ENCODE results near the gene TREX2.

DNA sequence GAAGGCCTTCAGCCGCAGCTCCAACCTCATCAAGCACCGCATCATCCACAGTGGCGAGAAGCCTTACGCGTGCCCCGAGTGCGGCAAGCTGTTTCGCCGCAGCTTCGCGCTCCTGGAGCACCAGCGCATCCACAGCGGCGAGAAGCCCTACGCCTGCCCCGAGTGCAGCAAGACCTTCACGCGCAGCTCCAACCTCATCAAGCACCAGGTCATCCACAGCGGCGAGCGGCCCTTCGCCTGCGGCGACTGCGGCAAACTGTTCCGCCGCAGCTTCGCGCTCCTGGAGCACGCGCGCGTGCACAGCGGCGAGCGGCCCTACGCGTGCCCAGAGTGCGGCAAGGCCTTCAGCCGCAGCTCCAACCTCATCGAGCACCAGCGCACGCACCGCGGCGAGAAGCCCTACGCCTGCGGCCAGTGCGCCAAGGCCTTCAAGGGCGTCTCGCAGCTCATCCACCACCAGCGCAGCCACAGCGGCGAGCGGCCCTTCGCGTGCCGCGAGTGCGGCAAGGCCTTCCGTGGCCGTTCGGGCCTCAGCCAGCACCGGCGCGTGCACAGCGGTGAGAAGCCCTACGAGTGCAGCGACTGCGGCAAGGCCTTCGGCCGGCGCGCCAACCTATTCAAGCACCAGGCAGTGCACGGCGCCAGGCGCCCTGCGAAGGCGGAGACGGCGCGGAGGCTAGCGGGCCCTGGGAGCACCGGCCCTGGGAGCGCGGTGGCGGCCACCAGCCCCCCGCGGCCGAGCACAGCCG lies 24.8 kb downstream of the TREX2 start:
- TF ChIP-seq, protein P1, sequence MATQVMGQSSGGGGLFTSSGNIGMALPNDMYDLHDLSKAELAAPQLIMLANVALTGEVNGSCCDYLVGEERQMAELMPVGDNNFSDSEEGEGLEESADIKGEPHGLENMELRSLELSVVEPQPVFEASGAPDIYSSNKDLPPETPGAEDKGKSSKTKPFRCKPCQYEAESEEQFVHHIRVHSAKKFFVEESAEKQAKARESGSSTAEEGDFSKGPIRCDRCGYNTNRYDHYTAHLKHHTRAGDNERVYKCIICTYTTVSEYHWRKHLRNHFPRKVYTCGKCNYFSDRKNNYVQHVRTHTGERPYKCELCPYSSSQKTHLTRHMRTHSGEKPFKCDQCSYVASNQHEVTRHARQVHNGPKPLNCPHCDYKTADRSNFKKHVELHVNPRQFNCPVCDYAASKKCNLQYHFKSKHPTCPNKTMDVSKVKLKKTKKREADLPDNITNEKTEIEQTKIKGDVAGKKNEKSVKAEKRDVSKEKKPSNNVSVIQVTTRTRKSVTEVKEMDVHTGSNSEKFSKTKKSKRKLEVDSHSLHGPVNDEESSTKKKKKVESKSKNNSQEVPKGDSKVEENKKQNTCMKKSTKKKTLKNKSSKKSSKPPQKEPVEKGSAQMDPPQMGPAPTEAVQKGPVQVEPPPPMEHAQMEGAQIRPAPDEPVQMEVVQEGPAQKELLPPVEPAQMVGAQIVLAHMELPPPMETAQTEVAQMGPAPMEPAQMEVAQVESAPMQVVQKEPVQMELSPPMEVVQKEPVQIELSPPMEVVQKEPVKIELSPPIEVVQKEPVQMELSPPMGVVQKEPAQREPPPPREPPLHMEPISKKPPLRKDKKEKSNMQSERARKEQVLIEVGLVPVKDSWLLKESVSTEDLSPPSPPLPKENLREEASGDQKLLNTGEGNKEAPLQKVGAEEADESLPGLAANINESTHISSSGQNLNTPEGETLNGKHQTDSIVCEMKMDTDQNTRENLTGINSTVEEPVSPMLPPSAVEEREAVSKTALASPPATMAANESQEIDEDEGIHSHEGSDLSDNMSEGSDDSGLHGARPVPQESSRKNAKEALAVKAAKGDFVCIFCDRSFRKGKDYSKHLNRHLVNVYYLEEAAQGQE (IDR thresholded peaks at IDR 0.05; ENCODE audit: unreplicated experiment) = no peak
- TF ChIP-seq, protein P2, sequence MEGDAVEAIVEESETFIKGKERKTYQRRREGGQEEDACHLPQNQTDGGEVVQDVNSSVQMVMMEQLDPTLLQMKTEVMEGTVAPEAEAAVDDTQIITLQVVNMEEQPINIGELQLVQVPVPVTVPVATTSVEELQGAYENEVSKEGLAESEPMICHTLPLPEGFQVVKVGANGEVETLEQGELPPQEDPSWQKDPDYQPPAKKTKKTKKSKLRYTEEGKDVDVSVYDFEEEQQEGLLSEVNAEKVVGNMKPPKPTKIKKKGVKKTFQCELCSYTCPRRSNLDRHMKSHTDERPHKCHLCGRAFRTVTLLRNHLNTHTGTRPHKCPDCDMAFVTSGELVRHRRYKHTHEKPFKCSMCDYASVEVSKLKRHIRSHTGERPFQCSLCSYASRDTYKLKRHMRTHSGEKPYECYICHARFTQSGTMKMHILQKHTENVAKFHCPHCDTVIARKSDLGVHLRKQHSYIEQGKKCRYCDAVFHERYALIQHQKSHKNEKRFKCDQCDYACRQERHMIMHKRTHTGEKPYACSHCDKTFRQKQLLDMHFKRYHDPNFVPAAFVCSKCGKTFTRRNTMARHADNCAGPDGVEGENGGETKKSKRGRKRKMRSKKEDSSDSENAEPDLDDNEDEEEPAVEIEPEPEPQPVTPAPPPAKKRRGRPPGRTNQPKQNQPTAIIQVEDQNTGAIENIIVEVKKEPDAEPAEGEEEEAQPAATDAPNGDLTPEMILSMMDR (conservative IDR thresholded peaks at IDR 0.05; ENCODE audit: low read depth in 2 of 2) = no peak
- TF ChIP-seq EZH2 (IDR thresholded peaks at IDR 0.05; ENCODE audit: low read depth, unreplicated experiment) = no peak
- TF ChIP-seq CREB1 (CRISPR knock-in tag; IDR thresholded peaks at IDR 0.05; ENCODE audit: low read depth) = no peak
- TF ChIP-seq ZNF114 (CRISPR knock-in tag; IDR thresholded peaks at IDR 0.05) = no peak
- no peak for TF ChIP-seq POLR2AphosphoS5 (IDR thresholded peaks at IDR 0.05; ENCODE audit: low read depth)
- no peak for TF ChIP-seq EZH2phosphoT487 (IDR thresholded peaks at IDR 0.05; ENCODE audit: unreplicated experiment)
- no peak for TF ChIP-seq JUNB (IDR thresholded peaks at IDR 0.05; ENCODE audit: unreplicated experiment)
- no peak for TF ChIP-seq STAT1 (IDR thresholded peaks at IDR 0.05; ENCODE audit: unreplicated experiment)
- TF ChIP-seq, protein P3, sequence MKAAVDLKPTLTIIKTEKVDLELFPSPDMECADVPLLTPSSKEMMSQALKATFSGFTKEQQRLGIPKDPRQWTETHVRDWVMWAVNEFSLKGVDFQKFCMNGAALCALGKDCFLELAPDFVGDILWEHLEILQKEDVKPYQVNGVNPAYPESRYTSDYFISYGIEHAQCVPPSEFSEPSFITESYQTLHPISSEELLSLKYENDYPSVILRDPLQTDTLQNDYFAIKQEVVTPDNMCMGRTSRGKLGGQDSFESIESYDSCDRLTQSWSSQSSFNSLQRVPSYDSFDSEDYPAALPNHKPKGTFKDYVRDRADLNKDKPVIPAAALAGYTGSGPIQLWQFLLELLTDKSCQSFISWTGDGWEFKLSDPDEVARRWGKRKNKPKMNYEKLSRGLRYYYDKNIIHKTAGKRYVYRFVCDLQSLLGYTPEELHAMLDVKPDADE (IDR thresholded peaks at IDR 0.05) = no peak
- no peak for TF ChIP-seq ZNF331 (CRISPR knock-in tag; IDR thresholded peaks at IDR 0.05; ENCODE audit: low read depth)
- no peak for TF ChIP-seq NANOG (IDR thresholded peaks at IDR 0.05; ENCODE audit: borderline replicate concordance)

Measured in GM23338 (cell line).